Pericardium fibroblast (primary cell): ENCODE measurements around the gene TAF11L12. TPM values are rescaled to one million over a fixed set of nuclear protein-coding genes. Genes with fewer than 3 reads are reported as not detected.

Experiments
- total RNA-seq: library from RNA; depleted of rRNA; stranded (reverse); fragments of >200 nt; gene quantifications from 2 replicates; pipeline ENCODE4 v1.2.3, GENCODE V29; 2015

TAF11L12 gene
- not detected in 2 replicates for total RNA-seq

GRCh38 chr5:17610092-17610491 lies at the start of gene TAF11L12:
TAF11L12 (plus strand) TSS chr5:17610392.

DNA sequence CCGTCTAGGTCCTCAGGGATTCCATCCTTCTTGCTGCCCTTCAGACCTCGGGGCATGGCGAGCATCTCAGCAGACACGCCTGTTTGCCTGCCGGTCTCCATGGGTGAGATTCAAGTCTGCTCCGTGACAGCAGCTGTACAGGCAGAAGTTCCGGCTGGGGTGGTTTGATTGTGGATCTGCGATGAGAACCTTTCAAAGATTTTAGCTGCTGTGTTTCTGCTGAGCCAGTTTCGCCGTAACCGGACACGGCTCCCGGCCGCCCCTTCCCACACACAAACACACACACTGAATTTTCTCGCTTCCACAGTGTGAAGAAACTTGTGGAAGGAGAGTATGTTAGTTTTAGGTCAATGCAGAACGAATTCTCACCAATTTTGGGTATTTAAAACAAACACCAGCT lies 24.5 kb upstream of the TAF11L12 start, which contains the start of gene TAF11L7:
Gene TAF11L7, minus strand, starts transcription at position 101 of the 400 bp plus-strand sequence.

GRCh38 chr5:17590860-17591259 lies 19.3 kb upstream of the TAF11L12 start, which contains the start of gene TAF11L8:
TAF11L8 (minus strand) TSS chr5:17590960.

GRCh38 chr5:17594255-17594654 lies 15.9 kb upstream of the TAF11L12 start, which contains the start of gene TAF11L9:
TAF11L9 (minus strand) TSS chr5:17594394.

DNA sequence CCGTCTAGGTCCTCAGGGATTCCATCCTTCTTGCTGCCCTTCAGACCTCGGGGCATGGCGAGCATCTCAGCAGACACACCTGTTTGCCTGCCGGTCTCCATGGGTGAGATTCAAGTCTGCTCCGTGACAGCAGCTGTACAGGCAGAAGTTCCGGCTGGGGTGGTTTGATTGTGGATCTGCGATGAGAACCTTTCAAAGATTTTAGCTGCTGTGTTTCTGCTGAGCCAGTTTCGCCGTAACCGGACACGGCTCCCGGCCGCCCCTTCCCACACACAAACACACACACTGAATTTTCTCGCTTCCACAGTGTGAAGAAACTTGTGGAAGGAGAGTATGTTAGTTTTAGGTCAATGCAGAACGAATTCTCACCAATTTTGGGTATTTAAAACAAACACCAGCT lies 12.5 kb upstream of the TAF11L12 start, which contains the start of gene TAF11L10:
Gene TAF11L10, minus strand, starts transcription at position 101 of the 400 bp plus-strand sequence.

GRCh38 chr5:17603880-17604279 lies 6.3 kb upstream of the TAF11L12 start, which contains the start of gene TAF11L11:
TAF11L11 (plus strand) TSS chr5:17604183.

GRCh38 chr5:17631788-17632187 lies 21.6 kb downstream of the TAF11L12 start, which contains the start of gene TAF11L13:
TAF11L13 (plus strand) TSS chr5:17632088.

GRCh38 chr5:17634160-17634559 lies 24.0 kb downstream of the TAF11L12 start, which contains the start of gene TAF11L14:
TAF11L14 (plus strand) TSS chr5:17634460.

Other genes with a start within 250 kb of the TAF11L12 start
- gene TAF11L2, start 112.2 kb upstream of the TAF11L12 start, total RNA-seq = not detected in 2 replicates
- not detected in 2 replicates for gene TAF11L3, start 92.0 kb upstream of the TAF11L12 start, total RNA-seq
- not detected in 2 replicates for gene TAF11L4, start 88.6 kb upstream of the TAF11L12 start, total RNA-seq
- not detected in 2 replicates for gene TAF11L5, start 85.2 kb upstream of the TAF11L12 start, total RNA-seq
- gene TAF11L6, start 81.7 kb upstream of the TAF11L12 start, total RNA-seq = not detected in 2 replicates
- gene TAF11L7, start 24.6 kb upstream of the TAF11L12 start, total RNA-seq = not detected in 2 replicates
- not detected in 2 replicates for gene TAF11L8, start 19.4 kb upstream of the TAF11L12 start, total RNA-seq
- gene TAF11L9, start 16.0 kb upstream of the TAF11L12 start, total RNA-seq = not detected in 2 replicates
- not detected in 2 replicates for gene TAF11L10, start 12.6 kb upstream of the TAF11L12 start, total RNA-seq
- not detected in 2 replicates for gene TAF11L11, start 6.2 kb upstream of the TAF11L12 start, total RNA-seq
- not detected in 2 replicates for gene TAF11L13, start 21.7 kb downstream of the TAF11L12 start, total RNA-seq
- not detected in 2 replicates for gene TAF11L14, start 24.1 kb downstream of the TAF11L12 start, total RNA-seq